H1 (cell line): ENCODE measurements around the gene PRDM15. TPM values are rescaled to one million over a fixed set of nuclear protein-coding genes. Genes with fewer than 3 reads are reported as not detected.

Experiments used
- TAF7 ChIP-seq: optimal IDR thresholded peaks from 2 replicates; pipeline ENCODE3; 2011; ENCODE audit warnings: low read depth, mild to moderate bottlenecking, inconsistent platforms, low read length, moderate library complexity, borderline replicate concordance
- polyA plus RNA-seq, 7 experiments: library from polyadenylated mRNA; depleted of rRNA in 3 of 7; stranded (reverse) in 5 of 7; unstranded in 2 of 7; fragments of >200 nt in 5 of 7; fragments of 200-250 nt in 2 of 7; gene quantifications; 1 replicate in 5 of 7; 2 replicates in 1 of 7; 4 replicates in 1 of 7; pipeline versions ENCODE4 v1.2.1 to v1.2.3, GENCODE V29; 2011 to 2013; ENCODE audit warnings: missing spikeins in 2 of 7, mixed read lengths in 2 of 7
- total RNA-seq: library from RNA; stranded (reverse); fragmentation: NEBNext Ultra II Directional; extraction: Animal tissue kit (Norgen Biotek cat#: 25700); gene quantifications from 2 replicates; pipeline ENCODE4 v1.2.1, GENCODE V29; 2021
- TF ChIP-seq, protein P1 (sequence below): fragments of 300-600 bp; sonication (generic); IDR thresholded peaks from 2 replicates; pipeline ENCODE4 v1.7.1; 2012; ENCODE audit warnings: low read length, moderate library complexity, mild to moderate bottlenecking, inconsistent platforms; ENCODE audit not compliant: insufficient replicate concordance

Gene PRDM15
- total and polyA plus RNA-seq, 2 of the 8 experiments (the other 6 are each of a cell fraction or from before 2014, with no cell fraction given), result 9.7 to 10.5 TPM

DNA sequence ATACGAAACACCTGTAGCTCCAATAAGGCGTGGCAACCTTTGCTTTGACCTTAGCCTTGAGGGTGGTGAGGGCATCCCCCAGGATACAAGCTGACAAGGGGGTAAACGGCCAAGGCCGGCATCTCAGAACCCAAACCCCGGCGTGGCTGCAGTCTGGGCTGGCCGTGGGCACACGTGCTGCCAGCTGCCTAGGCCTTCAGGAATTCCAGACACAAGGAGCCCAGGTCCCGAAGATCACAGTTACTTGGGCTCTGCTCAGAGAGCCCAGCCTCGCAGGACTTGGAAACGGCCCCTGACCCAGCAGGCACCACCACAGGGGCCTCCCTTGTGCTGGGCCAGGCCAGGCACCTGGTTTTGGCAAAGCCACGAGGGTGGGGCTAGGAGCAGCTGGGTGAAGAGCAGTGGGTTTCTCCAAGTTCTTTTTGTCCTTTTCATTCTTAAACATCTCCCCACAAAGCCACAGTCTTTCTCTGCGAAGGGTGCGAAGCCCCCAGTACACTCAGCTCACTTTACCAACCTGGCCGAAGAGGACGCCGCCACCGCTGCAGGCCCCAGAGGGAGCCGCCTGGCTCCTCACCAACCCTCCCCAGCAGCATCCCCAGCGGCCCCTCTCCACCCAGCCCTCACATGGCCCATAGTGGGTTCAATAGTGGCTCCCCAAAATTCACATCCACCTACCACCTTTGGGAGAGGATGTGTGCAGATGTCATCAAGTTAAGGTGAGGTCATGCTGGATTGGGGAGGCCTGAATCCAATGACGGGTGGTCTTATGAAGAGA, 26.8 kb downstream of the PRDM15 start (continued):
- TF ChIP-seq, protein P1, sequence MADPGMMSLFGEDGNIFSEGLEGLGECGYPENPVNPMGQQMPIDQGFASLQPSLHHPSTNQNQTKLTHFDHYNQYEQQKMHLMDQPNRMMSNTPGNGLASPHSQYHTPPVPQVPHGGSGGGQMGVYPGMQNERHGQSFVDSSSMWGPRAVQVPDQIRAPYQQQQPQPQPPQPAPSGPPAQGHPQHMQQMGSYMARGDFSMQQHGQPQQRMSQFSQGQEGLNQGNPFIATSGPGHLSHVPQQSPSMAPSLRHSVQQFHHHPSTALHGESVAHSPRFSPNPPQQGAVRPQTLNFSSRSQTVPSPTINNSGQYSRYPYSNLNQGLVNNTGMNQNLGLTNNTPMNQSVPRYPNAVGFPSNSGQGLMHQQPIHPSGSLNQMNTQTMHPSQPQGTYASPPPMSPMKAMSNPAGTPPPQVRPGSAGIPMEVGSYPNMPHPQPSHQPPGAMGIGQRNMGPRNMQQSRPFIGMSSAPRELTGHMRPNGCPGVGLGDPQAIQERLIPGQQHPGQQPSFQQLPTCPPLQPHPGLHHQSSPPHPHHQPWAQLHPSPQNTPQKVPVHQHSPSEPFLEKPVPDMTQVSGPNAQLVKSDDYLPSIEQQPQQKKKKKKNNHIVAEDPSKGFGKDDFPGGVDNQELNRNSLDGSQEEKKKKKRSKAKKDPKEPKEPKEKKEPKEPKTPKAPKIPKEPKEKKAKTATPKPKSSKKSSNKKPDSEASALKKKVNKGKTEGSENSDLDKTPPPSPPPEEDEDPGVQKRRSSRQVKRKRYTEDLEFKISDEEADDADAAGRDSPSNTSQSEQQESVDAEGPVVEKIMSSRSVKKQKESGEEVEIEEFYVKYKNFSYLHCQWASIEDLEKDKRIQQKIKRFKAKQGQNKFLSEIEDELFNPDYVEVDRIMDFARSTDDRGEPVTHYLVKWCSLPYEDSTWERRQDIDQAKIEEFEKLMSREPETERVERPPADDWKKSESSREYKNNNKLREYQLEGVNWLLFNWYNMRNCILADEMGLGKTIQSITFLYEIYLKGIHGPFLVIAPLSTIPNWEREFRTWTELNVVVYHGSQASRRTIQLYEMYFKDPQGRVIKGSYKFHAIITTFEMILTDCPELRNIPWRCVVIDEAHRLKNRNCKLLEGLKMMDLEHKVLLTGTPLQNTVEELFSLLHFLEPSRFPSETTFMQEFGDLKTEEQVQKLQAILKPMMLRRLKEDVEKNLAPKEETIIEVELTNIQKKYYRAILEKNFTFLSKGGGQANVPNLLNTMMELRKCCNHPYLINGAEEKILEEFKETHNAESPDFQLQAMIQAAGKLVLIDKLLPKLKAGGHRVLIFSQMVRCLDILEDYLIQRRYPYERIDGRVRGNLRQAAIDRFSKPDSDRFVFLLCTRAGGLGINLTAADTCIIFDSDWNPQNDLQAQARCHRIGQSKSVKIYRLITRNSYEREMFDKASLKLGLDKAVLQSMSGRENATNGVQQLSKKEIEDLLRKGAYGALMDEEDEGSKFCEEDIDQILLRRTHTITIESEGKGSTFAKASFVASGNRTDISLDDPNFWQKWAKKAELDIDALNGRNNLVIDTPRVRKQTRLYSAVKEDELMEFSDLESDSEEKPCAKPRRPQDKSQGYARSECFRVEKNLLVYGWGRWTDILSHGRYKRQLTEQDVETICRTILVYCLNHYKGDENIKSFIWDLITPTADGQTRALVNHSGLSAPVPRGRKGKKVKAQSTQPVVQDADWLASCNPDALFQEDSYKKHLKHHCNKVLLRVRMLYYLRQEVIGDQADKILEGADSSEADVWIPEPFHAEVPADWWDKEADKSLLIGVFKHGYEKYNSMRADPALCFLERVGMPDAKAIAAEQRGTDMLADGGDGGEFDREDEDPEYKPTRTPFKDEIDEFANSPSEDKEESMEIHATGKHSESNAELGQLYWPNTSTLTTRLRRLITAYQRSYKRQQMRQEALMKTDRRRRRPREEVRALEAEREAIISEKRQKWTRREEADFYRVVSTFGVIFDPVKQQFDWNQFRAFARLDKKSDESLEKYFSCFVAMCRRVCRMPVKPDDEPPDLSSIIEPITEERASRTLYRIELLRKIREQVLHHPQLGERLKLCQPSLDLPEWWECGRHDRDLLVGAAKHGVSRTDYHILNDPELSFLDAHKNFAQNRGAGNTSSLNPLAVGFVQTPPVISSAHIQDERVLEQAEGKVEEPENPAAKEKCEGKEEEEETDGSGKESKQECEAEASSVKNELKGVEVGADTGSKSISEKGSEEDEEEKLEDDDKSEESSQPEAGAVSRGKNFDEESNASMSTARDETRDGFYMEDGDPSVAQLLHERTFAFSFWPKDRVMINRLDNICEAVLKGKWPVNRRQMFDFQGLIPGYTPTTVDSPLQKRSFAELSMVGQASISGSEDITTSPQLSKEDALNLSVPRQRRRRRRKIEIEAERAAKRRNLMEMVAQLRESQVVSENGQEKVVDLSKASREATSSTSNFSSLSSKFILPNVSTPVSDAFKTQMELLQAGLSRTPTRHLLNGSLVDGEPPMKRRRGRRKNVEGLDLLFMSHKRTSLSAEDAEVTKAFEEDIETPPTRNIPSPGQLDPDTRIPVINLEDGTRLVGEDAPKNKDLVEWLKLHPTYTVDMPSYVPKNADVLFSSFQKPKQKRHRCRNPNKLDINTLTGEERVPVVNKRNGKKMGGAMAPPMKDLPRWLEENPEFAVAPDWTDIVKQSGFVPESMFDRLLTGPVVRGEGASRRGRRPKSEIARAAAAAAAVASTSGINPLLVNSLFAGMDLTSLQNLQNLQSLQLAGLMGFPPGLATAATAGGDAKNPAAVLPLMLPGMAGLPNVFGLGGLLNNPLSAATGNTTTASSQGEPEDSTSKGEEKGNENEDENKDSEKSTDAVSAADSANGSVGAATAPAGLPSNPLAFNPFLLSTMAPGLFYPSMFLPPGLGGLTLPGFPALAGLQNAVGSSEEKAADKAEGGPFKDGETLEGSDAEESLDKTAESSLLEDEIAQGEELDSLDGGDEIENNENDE, result no peak
- TF ChIP-seq TAF7, result no peak
